B cell (primary cell): ENCODE measurements around the gene ZNF709. TPM values are rescaled to one million over a fixed set of nuclear protein-coding genes. Genes with fewer than 3 reads are reported as not detected.

ENCODE experiments used
- ATAC-seq: fragments of 200-7000 bp; cut with Tn5 transposase; one replicate; pipeline ENCODE4 v1.10.0; 2021; ENCODE audit warnings: low read depth, mild to moderate bottlenecking, moderate number of reproducible peaks, moderate library complexity
- CTCF ChIA-PET: fragments of 350-600 bp; sonication (Branson Sonifier 250); formaldehyde crosslinking; loops from one replicate; lab custom pipeline; 2021; ENCODE audit warnings: antibody characterized with exemption, inconsistent platforms; lab: Charles Lee
- POLR2A ChIA-PET: fragments of 350-600 bp; sonication (Branson Sonifier 250); formaldehyde crosslinking; loops from one replicate; lab custom pipeline; 2021; ENCODE audit warnings: antibody characterized with exemption; lab: Charles Lee
- DNase-seq: peaks from one replicate; pipeline ENCODE4 v3.0.0; 2013
- H2AFZ ChIP-seq: 2 replicates; pipeline ENCODE4 v1.6.1; 2012; ENCODE audit warnings: mild to moderate bottlenecking, low read depth, low read length; ENCODE audit not compliant: insufficient read depth, poor library complexity, severe bottlenecking
- H3K27ac ChIP-seq, 2 donors: 1 replicate in 1 of 2; 2 replicates in 1 of 2; pipeline ENCODE4 v1.5.1; 2012 to 2013; ENCODE audit warnings: low read length in 2 of 2, mild to moderate bottlenecking in 2 of 2, moderate library complexity in 1 of 2
- H3K27me3 ChIP-seq, 4 experiments: fragments of 200-600 bp in 1 of 4; sonication (generic) in 1 of 4; replicated peaks in 1 of 4; 1 replicate in 2 of 4; 2 replicates in 2 of 4; pipeline versions ENCODE4 v1.6.1 to v1.7.0; 2013 to 2016; ENCODE audit warnings: low read length in 3 of 4, mild to moderate bottlenecking in 2 of 4, mixed read lengths in 1 of 4, moderate library complexity in 1 of 4; ENCODE audit not compliant: insufficient read depth in 4 of 4, control insufficient read depth in 3 of 4; ENCODE audit errors: control extremely low read depth in 1 of 4
- H3K36me3 ChIP-seq, 2 experiments: replicated peaks in 1 of 2; 1 replicate in 1 of 2; 2 replicates in 1 of 2; pipeline versions ENCODE4 v1.6.1 to v1.7.1; 2013; ENCODE audit warnings: low read length in 1 of 2; ENCODE audit not compliant: insufficient read depth in 2 of 2, control insufficient read depth in 1 of 2; ENCODE audit errors: control extremely low read depth in 1 of 2, extremely low read depth in 1 of 2
- H3K4me1 ChIP-seq, 2 donors: fragments of 200-600 bp in 1 of 2; sonication (generic) in 1 of 2; 1 replicate in 1 of 2; 2 replicates in 1 of 2; pipeline versions ENCODE4 v1.5.1 to v1.6.1; 2013 to 2017; ENCODE audit warnings: low read length in 2 of 2; ENCODE audit not compliant: control insufficient read depth in 2 of 2, insufficient read depth in 2 of 2
- H3K4me2 ChIP-seq: replicated peaks from 2 replicates; pipeline ENCODE3; 2012; ENCODE audit warnings: mild to moderate bottlenecking, low read depth, low read length; ENCODE audit not compliant: poor library complexity, severe bottlenecking
- H3K4me3 ChIP-seq, 5 experiments: fragments of 200-600 bp in 1 of 5; sonication (generic) in 1 of 5; 1 replicate in 3 of 5; 2 replicates in 2 of 5; pipeline versions ENCODE4 v1.5.1 to v1.7.0; 2011 to 2016; ENCODE audit warnings: low read length in 4 of 5, mild to moderate bottlenecking in 4 of 5, low read depth in 2 of 5, control low read depth in 1 of 5, moderate library complexity in 1 of 5; ENCODE audit not compliant: insufficient read depth in 1 of 5; ENCODE audit errors: control extremely low read depth in 1 of 5, extremely low read depth in 1 of 5
- H3K79me2 ChIP-seq: fragments of 200-600 bp; sonication (generic); one replicate; pipeline ENCODE4 v1.6.0; 2016; ENCODE audit warnings: low read length; ENCODE audit not compliant: control insufficient read depth, insufficient read depth
- H3K9ac ChIP-seq: fragments of 200-600 bp; sonication (generic); 2 replicates; pipeline ENCODE4 v1.6.1; 2017; ENCODE audit warnings: mild to moderate bottlenecking, low read length, moderate library complexity
- H3K9me3 ChIP-seq, 3 donors: one replicate each; pipeline versions ENCODE4 v1.6.1 to v1.7.1; 2013; ENCODE audit warnings: low read length in 2 of 3; ENCODE audit not compliant: control insufficient read depth in 2 of 3, insufficient read depth in 1 of 3; ENCODE audit errors: control extremely low read depth in 1 of 3
- H4K20me1 ChIP-seq: 2 replicates; pipeline ENCODE4 v1.6.0; 2012; ENCODE audit warnings: mild to moderate bottlenecking, low read length; ENCODE audit not compliant: insufficient read depth, control insufficient read depth, poor library complexity, severe bottlenecking
- H3K27ac Mint-ChIP-seq: one replicate; pipeline ENCODE4 v1.8.0; 2021; ENCODE audit warnings: mixed read lengths
- H3K27me3 Mint-ChIP-seq: one replicate; pipeline ENCODE4 v1.8.0; 2021; ENCODE audit warnings: mixed read lengths
- H3K4me1 Mint-ChIP-seq: one replicate; pipeline ENCODE4 v1.8.0; 2021; ENCODE audit warnings: mixed read lengths
- H3K4me3 Mint-ChIP-seq: one replicate; pipeline ENCODE4 v1.8.0; 2021; ENCODE audit warnings: mixed read lengths
- H3K9me3 Mint-ChIP-seq: one replicate; pipeline ENCODE4 v1.8.0; 2022; ENCODE audit warnings: mixed read lengths; ENCODE audit not compliant: insufficient read depth
- CTCF ChIP-seq: fragments of 200-600 bp; IDR thresholded peaks from one replicate; pipeline ENCODE4 v1.8.0; 2022; ENCODE audit warnings: antibody characterized with exemption, mild to moderate bottlenecking
- EZH2 ChIP-seq: IDR thresholded peaks from 2 replicates; pipeline ENCODE4 v1.6.1; 2012; ENCODE audit warnings: borderline replicate concordance, low read depth, mild to moderate bottlenecking, moderate library complexity, low read length; ENCODE audit not compliant: insufficient read depth, poor library complexity, severe bottlenecking
- WGBS: methylation state at CpG from one replicate; pipeline ENCODE4 v1.1.5; 2013; ENCODE audit warnings: missing lambda C conversion rate; ENCODE audit not compliant: insufficient coverage; 5-methylcytosine and 5-hydroxymethylcytosine counted together
- intact Hi-C: fragments of 100-400 bp; cut with micrococcal nuclease; formaldehyde crosslinking; loops from one replicate; pipeline ENCODE4 v1.10.0; 2022
- polyA plus RNA-seq: library from polyadenylated mRNA; depleted of rRNA; stranded (reverse); fragments of >200 nt; gene quantifications from 2 replicates; pipeline ENCODE4 v1.2.3, GENCODE V29; 2012
- total RNA-seq, 2 donors: library from RNA; stranded (reverse); fragments of 120-200 nt in 1 of 2; gene quantifications; 1 replicate in 1 of 2; 2 replicates in 1 of 2; pipeline versions ENCODE4 v1.2.3 to v1.2.4, GENCODE V29; 2013 to 2022

ZNF709 gene
- total and polyA plus RNA-seq, 2 donors (not counting 1 experiment from before 2014, with no cell fraction given), result 1.7 to 8.4 TPM

- Histone ChIP-seq H3K9me3 (peaks cover 0 to 48% (median 19%) of the 10 kb centered on the region in 3 donors), H4K20me1 (no peaks in the 10 kb centered on the region), H3K4me2 (no peak overlapping the region), H3K9ac (no peak overlapping the region), H3K79me2 (no peaks in the 10 kb centered on the region), H3K27ac (no peak overlapping the region), H3K27me3 (no peaks in the 10 kb centered on the region), H3K4me1 (no peaks in the 10 kb centered on the region), H3K4me3 (no peak overlapping the region), H2AFZ (no peak overlapping the region), H3K36me3 (no peaks in the 10 kb centered on the region)
- Mint-ChIP-seq H3K27ac (no peak overlapping the region), H3K4me1 (no peaks in the 10 kb centered on the region), H3K27me3 (no peaks in the 10 kb centered on the region), H3K4me3 (no peak overlapping the region), H3K9me3 (peaks cover 19% of the 10 kb centered on the region)
- POLR2A ChIA-PET, result no interaction called here
- no peak for ATAC-seq
- TF ChIP-seq EZH2, result no peak
- no peak for TF ChIP-seq CTCF
- intact Hi-C loops, result no loop called here
- 70% methylated on average over 2 of the region's 2 CpGs for WGBS
- no peak for DNase-seq
- CTCF ChIA-PET, result no interaction called here
Measured at GRCh38 chr19:12448808-12449207, 35.8 kb downstream of the ZNF709 start.

DNA sequence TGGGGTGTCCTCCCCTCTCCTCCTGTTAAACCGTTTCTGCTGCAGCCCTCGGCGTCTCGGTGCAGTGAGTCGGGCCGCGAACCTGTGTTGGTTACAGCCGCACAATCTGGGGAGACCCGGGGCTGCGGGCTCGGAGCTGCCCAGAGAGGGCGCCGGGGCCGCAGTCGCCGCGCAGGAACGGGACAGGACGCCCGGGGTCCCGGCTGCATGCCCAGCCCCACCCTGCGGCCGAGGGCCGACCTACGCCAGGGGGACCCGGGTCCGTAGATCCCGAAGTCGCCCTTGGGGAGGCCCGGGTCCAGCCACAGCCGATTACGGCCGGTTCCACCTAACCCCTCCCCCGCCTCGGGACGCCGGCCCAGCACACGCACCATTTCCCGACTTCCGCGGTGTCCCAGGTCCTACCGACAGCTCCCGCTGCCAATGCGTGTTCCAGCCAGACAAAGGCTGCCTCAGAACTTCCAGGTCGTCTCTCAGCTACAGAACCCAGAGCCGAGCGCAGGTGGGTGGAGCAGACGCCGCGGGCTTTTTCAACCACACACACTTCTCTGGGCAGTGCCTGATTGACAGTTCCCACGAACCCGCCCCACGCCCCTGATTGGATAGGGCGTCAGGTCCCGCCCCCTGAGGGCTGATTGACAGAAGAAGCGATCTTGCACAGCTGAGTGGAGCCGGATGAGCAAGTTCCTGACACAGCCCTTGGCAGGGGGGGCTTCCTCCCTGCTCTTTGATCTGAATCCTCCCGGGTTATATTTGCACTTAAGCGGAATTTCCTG is 43.9 kb downstream of the ZNF709 start, which contains the start of gene ZNF443:
Gene ZNF443 (minus strand): TSS at position 481 of the 776 bp plus-strand sequence. CDS start 107 bp downstream, at position 374.
- peak; percentile 97 for ATAC-seq
- under 1% methylated on average over 55 of the region's 59 CpGs for WGBS
- peaks cover 24% of the 10 kb centered on the region for H3K4me1 Mint-ChIP-seq
- ChIA-PET POLR2A (interaction anchor here (0.7 to 1.5 kb wide), 2 partner anchors 30 to 76 kb away, joined by 4 read pairs; partner anchors contain the start of gene ZNF442), CTCF (interaction anchor here (0.7 kb wide), 1 partner anchor 1788 kb away, joined by 4 read pairs; no protein-coding TSS in a partner anchor)
- Histone ChIP-seq H3K27ac (peak within 1 kb of the TSS; percentile 47 to 68), H3K4me3 (peak within 1 kb of the TSS; percentile 57 to 91 (median 86)), H3K4me2 (peak within 1 kb of the TSS; percentile 86), H3K9ac (peak within 1 kb of the TSS; percentile 81), H3K4me1 (peaks cover 3 to 10% of the 10 kb centered on the region in 2 donors), H4K20me1 (no peaks in the 10 kb centered on the region), H2AFZ (peak within 1 kb of the TSS; percentile 91), H3K27me3 (no peaks in the 10 kb centered on the region), H3K79me2 (peaks cover 8% of the 10 kb centered on the region), H3K36me3 (no peaks in the 10 kb centered on the region), H3K9me3 (peaks cover 0 to 17% (median 3%) of the 10 kb centered on the region in 3 donors)
- intact Hi-C loops, result loop anchor here (1.0 to 5.0 kb wide), 6 partner anchors 40 to 227 kb away; partner anchors contain the start of genes MAN2B1, WDR83, ZNF44 and ZNF442
- no peaks in the 10 kb centered on the region for H3K27me3 Mint-ChIP-seq
- peak within 1 kb of the TSS; percentile 92 for H3K27ac Mint-ChIP-seq
- peak within 1 kb of the TSS; percentile 99 for H3K4me3 Mint-ChIP-seq
- TF ChIP-seq EZH2, result no peak
- no peak for TF ChIP-seq CTCF
- H3K9me3 Mint-ChIP-seq, result peaks cover 8% of the 10 kb centered on the region
- DNase-seq, result peak; percentile 97
